Measurements from ENCODE around the gene GANAB. TPM values are rescaled to one million over a fixed set of nuclear protein-coding genes. Genes with fewer than 3 reads are reported as not detected.

Gene GANAB
- total and polyA plus RNA-seq, 4 donors: 104 to 266 (median 168) TPM

- no peaks in the 10 kb centered on the region for H3K27me3 ChIP-seq (ENCODE audit: control insufficient read depth in 3 of 3, insufficient read depth in 3 of 3, low read length in 2 of 3)
- H3K9ac ChIP-seq (ENCODE audit: insufficient read depth in 1 of 2, low read length in 2 of 2): peak within 1 kb of the TSS; percentile 37 to 86
- peaks cover 0 to 25% (median 11%) of the 10 kb centered on the region in 4 donors for H3K36me3 ChIP-seq (ENCODE audit: control insufficient read depth in 4 of 4, insufficient read depth in 4 of 4, low read length in 4 of 4)
- WGBS, 2 donors: 2 to 3% methylated on average over 64 to 90 of the region's 91 CpGs
- peaks cover 0 to 15% (median 6%) of the 10 kb centered on the region in 5 donors for H3K4me1 ChIP-seq (ENCODE audit: control insufficient read depth in 5 of 5, insufficient read depth in 5 of 5, low read length in 5 of 5)
- H3K4me3 ChIP-seq: peak within 1 kb of the TSS; percentile 60
- H3K9me3 ChIP-seq (ENCODE audit: control insufficient read depth in 4 of 4, insufficient read depth in 3 of 4, low read length in 3 of 4): no peaks in the 10 kb centered on the region
- H3K27ac ChIP-seq (ENCODE audit: low read depth in 1 of 2, low read length in 1 of 2): peak within 1 kb of the TSS; percentile 89 to 90
- DNase-seq (peak; percentile 91 to 94 (median 91)), ATAC-seq (ENCODE audit: insufficient read depth, low FRiP score) (peak; percentile 92)
- peak; percentile 66 for TF ChIP-seq CTCF (IDR thresholded peaks at IDR 0.05; ENCODE audit: control extremely low read depth, extremely low read depth)
Observed at GRCh38 chr11:62612366-62613290, 33.8 kb downstream of the GANAB start, which contains the start of the genes EML3 and ROM1. Gene EML3, minus strand, starts transcription at chr11:62612775. Its CDS starts 318 bp downstream, at chr11:62612457. Gene ROM1, plus strand, starts transcription at chr11:62613257. Its CDS starts 25 bp downstream, at chr11:62613282.

GRCh38 chr11:62611705-62612365, 34.6 kb downstream of the GANAB start:
- DNase-seq: peak; percentile 86 to 92 (median 88)
- Histone ChIP-seq H3K27ac (ENCODE audit: low read depth in 1 of 2, low read length in 1 of 2) (peak overlapping the region; percentile 73 to 90), H3K9ac (ENCODE audit: insufficient read depth in 1 of 2, low read length in 2 of 2) (peak overlapping the region; percentile 37 to 86), H3K4me3 (peak overlapping the region; percentile 60), H3K9me3 (ENCODE audit: control insufficient read depth in 4 of 4, insufficient read depth in 3 of 4, low read length in 3 of 4) (no peaks in the 10 kb centered on the region), H3K4me1 (ENCODE audit: control insufficient read depth in 5 of 5, insufficient read depth in 5 of 5, low read length in 5 of 5) (peaks cover 0 to 15% (median 6%) of the 10 kb centered on the region in 5 donors), H3K36me3 (ENCODE audit: control insufficient read depth in 4 of 4, insufficient read depth in 4 of 4, low read length in 4 of 4) (peaks cover 0 to 29% (median 7%) of the 10 kb centered on the region in 4 donors), H3K27me3 (ENCODE audit: control insufficient read depth in 3 of 3, insufficient read depth in 3 of 3, low read length in 2 of 3) (no peaks in the 10 kb centered on the region)
- 0 to 1% methylated on average over 34 of the region's 34 CpGs for WGBS, 2 donors
- peak; percentile 5 for ATAC-seq (ENCODE audit: insufficient read depth, low FRiP score)
- TF ChIP-seq CTCF (IDR thresholded peaks at IDR 0.05; ENCODE audit: control extremely low read depth, extremely low read depth): no peak

GRCh38 chr11:62610814-62611704, 35.4 kb downstream of the GANAB start:
- DNase-seq (no peak), ATAC-seq (ENCODE audit: insufficient read depth, low FRiP score) (no peak)
- no peaks in the 10 kb centered on the region for H3K27me3 ChIP-seq (ENCODE audit: control insufficient read depth in 3 of 3, insufficient read depth in 3 of 3, low read length in 2 of 3)
- no peaks in the 10 kb centered on the region for H3K9me3 ChIP-seq (ENCODE audit: control insufficient read depth in 4 of 4, insufficient read depth in 3 of 4, low read length in 3 of 4)
- H3K4me3 ChIP-seq: peak overlapping the region; percentile 60
- TF ChIP-seq CTCF (IDR thresholded peaks at IDR 0.05; ENCODE audit: control extremely low read depth, extremely low read depth): no peak
- peaks cover 0 to 15% (median 6%) of the 10 kb centered on the region in 5 donors for H3K4me1 ChIP-seq (ENCODE audit: control insufficient read depth in 5 of 5, insufficient read depth in 5 of 5, low read length in 5 of 5)
- H3K9ac ChIP-seq (ENCODE audit: insufficient read depth in 1 of 2, low read length in 2 of 2): peak overlapping the region; percentile 37 to 86
- peak overlapping the region; percentile 73 to 90 for H3K27ac ChIP-seq (ENCODE audit: low read depth in 1 of 2, low read length in 1 of 2)
- H3K36me3 ChIP-seq (ENCODE audit: control insufficient read depth in 4 of 4, insufficient read depth in 4 of 4, low read length in 4 of 4): peaks cover 0 to 28% (median 6%) of the 10 kb centered on the region in 4 donors
- WGBS, 2 donors: 56 to 72% methylated on average over 28 of the region's 28 CpGs
